PC-3 (cell line): ENCODE results near the gene PHAF1.

Source experiments
- CTCF ChIP-seq: fragments of 300-600 bp; sonication (generic); conservative IDR thresholded peaks from 2 replicates; pipeline ENCODE4 v1.5.1; 2017; ENCODE audit warnings: antibody characterized with exemption, low read depth, mild to moderate bottlenecking, low read length
- EZH2 ChIP-seq: fragments of 300-600 bp; sonication (generic); IDR thresholded peaks from one replicate; pipeline ENCODE4 v1.6.1; 2017; ENCODE audit warnings: antibody characterized with exemption, mild to moderate bottlenecking, low read length; ENCODE audit not compliant: unreplicated experiment
- EZH2phosphoT487 ChIP-seq: fragments of 300-600 bp; sonication (generic); IDR thresholded peaks from 2 replicates; pipeline ENCODE4 v1.6.1; 2018; ENCODE audit warnings: mild to moderate bottlenecking, antibody characterized with exemption, low read length, borderline replicate concordance

- TF ChIP-seq CTCF (no peak), EZH2 (no peak), EZH2phosphoT487 (no peak)
Measured at GRCh38 chr16:67120025-67120424, 10.3 kb downstream of the PHAF1 start.
